NT2/D1 (cell line): ENCODE data around the gene PRKAG2.

Experiments used
- SUZ12 ChIP-seq: IDR thresholded peaks from 2 replicates; pipeline ENCODE4 v1.6.1; 2011; ENCODE audit not compliant: insufficient read length, insufficient read depth; ENCODE audit errors: extremely low read depth
- YY1 ChIP-seq: IDR thresholded peaks from 2 replicates; pipeline ENCODE4 v1.6.1; 2011; ENCODE audit not compliant: insufficient read length, insufficient read depth
- ZNF274 ChIP-seq: IDR thresholded peaks from 2 replicates; pipeline ENCODE4 v1.6.1; 2011; ENCODE audit warnings: mild to moderate bottlenecking, low read depth, low read length

DNA sequence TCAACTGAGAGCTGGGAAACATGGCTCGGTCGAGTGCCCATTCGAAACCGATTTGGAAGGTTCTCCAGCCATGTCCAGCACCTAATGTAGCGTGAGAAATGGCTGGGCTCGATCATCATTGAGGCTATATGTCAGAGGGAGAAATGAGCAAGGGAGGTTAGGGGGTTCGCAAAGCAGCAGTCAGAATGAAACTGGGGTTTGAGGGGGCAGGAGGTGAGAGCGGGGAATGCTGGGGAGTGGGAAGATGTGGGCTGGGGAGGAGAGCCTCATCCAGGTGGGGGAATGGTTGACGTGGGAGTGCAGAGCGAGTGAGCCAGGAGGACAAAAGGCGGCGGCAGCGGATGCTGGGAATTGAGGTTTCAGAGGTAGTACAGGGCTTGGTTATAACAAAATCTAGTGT lies 44.5 kb upstream of the PRKAG2 start:
- TF ChIP-seq SUZ12 (no peak), ZNF274 (no peak), YY1 (no peak)
